Measurements from ENCODE around the gene SYNE2. TPM values are rescaled to one million over a fixed set of nuclear protein-coding genes. Genes with fewer than 3 reads are reported as not detected.

Gene SYNE2
- total and polyA plus RNA-seq, 2 donors (not counting 3 experiments of a cell fraction or from before 2014, with no cell fraction given) = 16.0 to 53.7 TPM

DNA sequence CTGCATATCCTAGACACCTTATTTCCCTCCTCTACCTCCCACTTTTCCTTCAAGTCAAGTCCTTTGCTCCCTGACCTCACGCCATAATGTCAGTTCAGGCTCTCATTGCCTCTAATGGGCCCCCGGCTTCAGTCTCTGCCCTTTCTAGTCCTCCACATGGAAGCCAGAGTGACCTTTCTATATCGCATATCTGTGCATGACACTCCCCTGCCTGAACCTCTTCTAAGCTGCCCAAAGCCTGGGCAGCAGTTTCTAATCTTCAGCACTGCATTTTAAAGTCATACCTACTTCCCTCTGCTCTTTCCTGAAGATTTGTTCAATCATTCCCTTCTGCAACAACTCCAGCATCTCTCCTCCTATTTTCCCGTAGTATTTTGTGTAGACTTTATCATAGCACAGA, 395.9 kb downstream of the SYNE2 start:
- no peak overlapping the region for H3K4me2 ChIP-seq (ENCODE audit: insufficient read depth, low read length)
- no peak overlapping the region for H3K27ac ChIP-seq (ENCODE audit: insufficient read depth, low read depth, low read length)
- no peak for FAIRE-seq
- H3K79me2 ChIP-seq (ENCODE audit: control insufficient read depth, insufficient read depth, low read length) = no peaks in the 10 kb centered on the region
- BruUV-seq (replicated peaks) = no TSS peak
- no peak overlapping the region for H3K9ac ChIP-seq (replicated peaks; ENCODE audit: extremely low read depth, insufficient read depth, low read length)
- ChIA-PET CTCF (interaction anchor here (1.0 to 1.5 kb wide), 3 partner anchors 13 to 55 kb away, joined by 3 to 5 read pairs (median 3); no protein-coding TSS in a partner anchor), POLR2A (no interaction called here)
- H3K9me3 ChIP-seq (replicated peaks; ENCODE audit: control insufficient read depth, insufficient read depth, low read length) = no peaks in the 10 kb centered on the region
- H3K4me3 ChIP-seq (replicated peaks in 1 of 3; ENCODE audit: insufficient read depth in 1 of 3, low read depth in 1 of 3, low read length in 3 of 3) = no peak overlapping the region
- peaks cover 4% of the 10 kb centered on the region for H3K4me1 ChIP-seq (ENCODE audit: control insufficient read depth, extremely low read depth, insufficient read depth, low read length)
- TF ChIP-seq FOS (IDR thresholded peaks at IDR 0.05; ENCODE audit: borderline replicate concordance, insufficient read depth, low read length) (no peak), POLR2A (IDR thresholded peaks at IDR 0.05; ENCODE audit: low read depth, low read length) (no peak)
- no peaks in the 10 kb centered on the region for H4K20me1 ChIP-seq (replicated peaks; ENCODE audit: control insufficient read depth, extremely low read depth, insufficient read depth, low read length)
- H3K9me1 ChIP-seq (replicated peaks; ENCODE audit: control insufficient read depth, extremely low read depth, insufficient read depth, low read length) = no peaks in the 10 kb centered on the region
- intact Hi-C loops (cut with micrococcal nuclease) = no loop called here
- H3K27me3 ChIP-seq (ENCODE audit: control insufficient read depth in 2 of 2, insufficient read depth in 2 of 2, low read length in 2 of 2) = no peaks in the 10 kb centered on the region
- no peak overlapping the region for H2AFZ ChIP-seq (ENCODE audit: low read depth, low read length)
- no peak for DNase-seq (ENCODE audit: low read depth, low spot score)
- no peaks in the 10 kb centered on the region for H3K36me3 ChIP-seq (ENCODE audit: control insufficient read depth in 2 of 2, extremely low read depth in 1 of 2, insufficient read depth in 2 of 2, low read length in 2 of 2)
- dilution Hi-C loops (cut with MboI; ENCODE audit: extremely low pct_ligation_motif_present, low sequenced_read_pairs) = no loop called here

DNA sequence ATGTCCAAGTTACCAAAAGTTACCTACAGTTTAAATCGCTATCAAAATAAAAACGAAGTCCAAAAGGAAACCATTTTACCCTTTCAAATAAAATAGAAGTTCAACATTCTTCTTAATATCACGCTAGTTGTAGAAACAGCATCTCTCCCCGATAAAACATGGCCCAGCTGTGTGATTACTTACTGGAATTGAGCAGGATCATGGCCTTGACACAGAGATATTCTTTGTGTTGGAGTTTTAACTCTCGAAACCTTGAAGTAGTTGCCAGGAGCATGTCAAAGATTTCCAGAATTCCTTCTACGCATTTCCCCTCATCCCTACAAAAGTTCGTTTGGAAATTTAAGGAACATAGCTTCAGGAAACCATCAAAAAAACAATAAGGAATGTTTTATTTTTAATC, 396.6 kb downstream of the SYNE2 start:
- no peaks in the 10 kb centered on the region for H3K9me3 ChIP-seq (replicated peaks; ENCODE audit: control insufficient read depth, insufficient read depth, low read length)
- H4K20me1 ChIP-seq (replicated peaks; ENCODE audit: control insufficient read depth, extremely low read depth, insufficient read depth, low read length) = no peaks in the 10 kb centered on the region
- no peak overlapping the region for H3K9ac ChIP-seq (replicated peaks; ENCODE audit: extremely low read depth, insufficient read depth, low read length)
- no peak overlapping the region for H3K4me2 ChIP-seq (ENCODE audit: insufficient read depth, low read length)
- FAIRE-seq (no peak), DNase-seq (ENCODE audit: low read depth, low spot score) (peak; percentile 23)
- intact Hi-C loops (cut with micrococcal nuclease) = no loop called here
- no TSS peak for BruUV-seq (replicated peaks)
- peak overlapping the region; percentile 47 for H2AFZ ChIP-seq (ENCODE audit: low read depth, low read length)
- no peak overlapping the region for H3K27ac ChIP-seq (ENCODE audit: insufficient read depth, low read depth, low read length)
- no peaks in the 10 kb centered on the region for H3K36me3 ChIP-seq (ENCODE audit: control insufficient read depth in 2 of 2, extremely low read depth in 1 of 2, insufficient read depth in 2 of 2, low read length in 2 of 2)
- TF ChIP-seq MYC (IDR thresholded peaks at IDR 0.05; ENCODE audit: low read depth, low read length) = no peak
- no peak for TF ChIP-seq GATA2 (IDR thresholded peaks at IDR 0.05; ENCODE audit: insufficient read depth, insufficient read length, low read depth, low read length)
- no peak for TF ChIP-seq FOS (IDR thresholded peaks at IDR 0.05; ENCODE audit: borderline replicate concordance, insufficient read depth, low read length)
- no peak for TF ChIP-seq JUN (IDR thresholded peaks at IDR 0.05; ENCODE audit: borderline replicate concordance, insufficient read depth, insufficient read length, low read depth)
- TF ChIP-seq, protein P1, sequence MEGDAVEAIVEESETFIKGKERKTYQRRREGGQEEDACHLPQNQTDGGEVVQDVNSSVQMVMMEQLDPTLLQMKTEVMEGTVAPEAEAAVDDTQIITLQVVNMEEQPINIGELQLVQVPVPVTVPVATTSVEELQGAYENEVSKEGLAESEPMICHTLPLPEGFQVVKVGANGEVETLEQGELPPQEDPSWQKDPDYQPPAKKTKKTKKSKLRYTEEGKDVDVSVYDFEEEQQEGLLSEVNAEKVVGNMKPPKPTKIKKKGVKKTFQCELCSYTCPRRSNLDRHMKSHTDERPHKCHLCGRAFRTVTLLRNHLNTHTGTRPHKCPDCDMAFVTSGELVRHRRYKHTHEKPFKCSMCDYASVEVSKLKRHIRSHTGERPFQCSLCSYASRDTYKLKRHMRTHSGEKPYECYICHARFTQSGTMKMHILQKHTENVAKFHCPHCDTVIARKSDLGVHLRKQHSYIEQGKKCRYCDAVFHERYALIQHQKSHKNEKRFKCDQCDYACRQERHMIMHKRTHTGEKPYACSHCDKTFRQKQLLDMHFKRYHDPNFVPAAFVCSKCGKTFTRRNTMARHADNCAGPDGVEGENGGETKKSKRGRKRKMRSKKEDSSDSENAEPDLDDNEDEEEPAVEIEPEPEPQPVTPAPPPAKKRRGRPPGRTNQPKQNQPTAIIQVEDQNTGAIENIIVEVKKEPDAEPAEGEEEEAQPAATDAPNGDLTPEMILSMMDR (IDR thresholded peaks at IDR 0.05; ENCODE audit: extremely low read depth in 1 of 2, insufficient read depth in 1 of 2, low read depth in 1 of 2, low read length in 2 of 2) = no peak
- TF ChIP-seq EZH2 (IDR thresholded peaks at IDR 0.05; ENCODE audit: borderline replicate concordance, low read depth, low read length, severe bottlenecking) = no peak
- TF ChIP-seq, protein P2, sequence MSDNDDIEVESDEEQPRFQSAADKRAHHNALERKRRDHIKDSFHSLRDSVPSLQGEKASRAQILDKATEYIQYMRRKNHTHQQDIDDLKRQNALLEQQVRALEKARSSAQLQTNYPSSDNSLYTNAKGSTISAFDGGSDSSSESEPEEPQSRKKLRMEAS (IDR thresholded peaks at IDR 0.05; ENCODE audit: insufficient read depth, insufficient read length) = no peak
- no peak for TF ChIP-seq POLR2AphosphoS5 (IDR thresholded peaks at IDR 0.05; ENCODE audit: insufficient read depth, low read depth, low read length)
- TF ChIP-seq POLR2A (IDR thresholded peaks at IDR 0.05; ENCODE audit: low read depth, low read length) = no peak
- no peaks in the 10 kb centered on the region for H3K79me2 ChIP-seq (ENCODE audit: control insufficient read depth, insufficient read depth, low read length)
- no peak overlapping the region for H3K4me3 ChIP-seq (replicated peaks in 1 of 3; ENCODE audit: insufficient read depth in 1 of 3, low read depth in 1 of 3, low read length in 3 of 3)
- H3K27me3 ChIP-seq (ENCODE audit: control insufficient read depth in 2 of 2, insufficient read depth in 2 of 2, low read length in 2 of 2) = no peaks in the 10 kb centered on the region
- H3K9me1 ChIP-seq (replicated peaks; ENCODE audit: control insufficient read depth, extremely low read depth, insufficient read depth, low read length) = no peaks in the 10 kb centered on the region
- dilution Hi-C loops (cut with MboI; ENCODE audit: extremely low pct_ligation_motif_present, low sequenced_read_pairs) = no loop called here
- peaks cover 11% of the 10 kb centered on the region for H3K4me1 ChIP-seq (ENCODE audit: control insufficient read depth, extremely low read depth, insufficient read depth, low read length)
- ChIA-PET CTCF (interaction anchor here (1.0 to 1.5 kb wide), 3 partner anchors 14 to 55 kb away, joined by 3 to 5 read pairs (median 3); no protein-coding TSS in a partner anchor), POLR2A (no interaction called here)

Measured in endothelial cell of umbilical vein (primary cell).